Keratinocyte (primary cell): Measurements from ENCODE around the gene AGPAT2.

ENCODE experiments used
- CTCF ChIP-seq, 3 experiments: IDR thresholded peaks in 1 of 3; conservative IDR thresholded peaks in 1 of 3; optimal IDR thresholded peaks in 1 of 3; 2 replicates in 2 of 3; 3 replicates in 1 of 3; pipeline versions ENCODE3 to v1.5.1; 2011; ENCODE audit warnings: low read length in 3 of 3, mild to moderate bottlenecking in 3 of 3, moderate library complexity in 2 of 3, control low read depth in 1 of 3, inconsistent platforms in 1 of 3; ENCODE audit not compliant: insufficient read depth in 2 of 3; ENCODE audit errors: extremely low read depth in 1 of 3
- EZH2 ChIP-seq: IDR thresholded peaks from one replicate; pipeline ENCODE4 v1.6.1; 2012; ENCODE audit warnings: inconsistent platforms, mild to moderate bottlenecking, low read length, moderate library complexity

- TF ChIP-seq EZH2 (no peak), CTCF (optimal IDR thresholded peaks at IDR 0.05 in 1 of 3, IDR thresholded peaks at IDR 0.05 in 1 of 3, conservative IDR thresholded peaks at IDR 0.05 in 1 of 3; ENCODE audit: extremely low read depth in 1 of 3, insufficient read depth in 2 of 3, low read length in 3 of 3) (no peak)
These were observed 5.2 kb upstream of the AGPAT2 start for GRCh38 chr9:136692185-136693134.
